Limb (tissue), 2 donors: ENCODE data around the gene TTC3.

ENCODE experiments used
- DNase-seq, 2 donors: peaks; one replicate each; pipeline ENCODE4 v3.0.0-alpha.2; 2016; ENCODE audit errors: extremely low spot score in 2 of 2

The TTC3 gene

DNA sequence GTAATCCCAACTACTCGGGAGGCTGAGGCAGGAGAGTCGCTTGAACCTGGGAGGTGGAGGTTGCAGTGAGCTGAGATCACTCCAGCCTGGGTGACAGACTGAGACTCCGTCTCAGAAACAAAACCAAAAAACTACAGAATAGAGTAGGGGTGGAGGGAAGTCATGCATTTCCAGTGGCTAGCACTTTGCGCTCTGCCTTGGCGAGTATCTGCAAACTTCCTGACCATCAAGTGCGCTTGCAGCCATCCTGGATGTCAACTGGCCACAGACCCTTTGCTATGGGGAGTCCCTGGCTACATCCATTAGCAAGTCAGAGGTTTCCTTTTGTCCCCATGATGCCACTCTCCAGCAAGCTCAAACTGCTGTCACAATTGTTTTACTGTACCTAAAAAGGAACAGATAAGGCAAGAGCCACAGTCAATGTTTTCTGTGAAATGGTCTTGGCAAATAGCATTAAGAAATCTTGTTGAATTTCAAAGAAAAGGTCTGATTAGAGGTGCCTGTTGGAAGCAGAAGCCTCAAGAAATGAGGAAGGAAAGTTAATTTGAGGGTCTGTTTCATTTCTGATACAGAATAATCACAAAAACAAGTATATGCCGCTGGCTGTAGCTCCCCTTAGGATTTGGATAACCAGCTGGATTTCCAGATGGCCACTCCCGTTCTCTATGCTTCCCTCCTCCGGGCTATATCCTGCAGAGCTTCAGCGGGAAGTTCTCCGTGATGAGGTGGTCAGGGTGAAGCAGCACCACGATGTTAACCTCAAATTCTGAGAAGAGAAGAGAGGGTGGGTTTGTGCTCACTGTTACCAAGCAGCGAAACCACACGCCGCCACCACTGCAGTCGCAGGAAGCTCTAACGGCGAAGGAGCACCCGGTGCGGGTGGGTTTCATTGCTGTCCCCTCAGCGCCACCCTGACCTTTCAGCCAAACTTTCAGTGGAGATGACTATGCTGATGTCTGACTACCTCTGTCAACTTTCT, 152.1 kb downstream of the TTC3 start:
- no peak for DNase-seq

DNA sequence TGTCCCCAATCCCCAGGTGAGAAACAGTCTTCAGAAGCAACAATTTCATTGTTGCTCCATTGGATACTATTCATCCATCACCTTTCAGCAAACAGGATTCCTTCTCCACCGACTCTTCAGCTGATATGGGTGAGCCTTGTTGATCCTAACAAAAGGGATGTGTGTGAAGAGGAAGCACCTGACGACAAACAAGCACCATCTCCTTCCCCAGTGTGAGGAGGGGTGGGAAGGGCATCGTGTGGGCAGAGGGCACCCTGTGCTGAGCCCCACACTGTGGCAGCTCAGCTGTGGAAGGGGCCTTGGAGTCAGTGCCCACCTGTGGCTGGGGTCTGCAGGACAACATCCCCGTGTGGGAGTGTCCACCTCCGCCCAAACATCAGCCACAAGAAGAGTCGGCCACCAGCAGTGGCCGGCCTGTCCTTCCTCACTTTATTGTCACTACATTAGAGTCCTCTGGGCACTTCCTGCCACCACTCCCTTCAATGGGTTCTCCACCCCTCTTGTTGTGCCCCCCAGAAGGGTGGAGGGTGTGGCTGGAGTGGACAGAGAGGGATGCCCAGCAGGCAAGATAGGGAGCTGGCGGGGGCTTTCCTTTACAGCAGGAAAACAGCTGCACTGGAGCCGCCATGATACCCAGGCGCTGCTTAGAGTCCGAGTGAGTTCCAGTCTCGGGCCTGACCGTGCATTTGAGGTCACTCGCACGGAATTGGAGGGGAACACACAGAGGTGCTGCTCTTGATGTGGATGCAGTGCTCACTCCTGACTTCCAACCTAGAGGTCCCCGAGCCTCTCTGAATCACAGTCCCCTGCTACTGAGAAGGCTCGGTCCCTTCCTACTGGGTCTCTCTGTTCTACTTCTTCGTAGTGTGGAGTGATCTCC, 153.2 kb downstream of the TTC3 start:
- no peak for DNase-seq

DNA sequence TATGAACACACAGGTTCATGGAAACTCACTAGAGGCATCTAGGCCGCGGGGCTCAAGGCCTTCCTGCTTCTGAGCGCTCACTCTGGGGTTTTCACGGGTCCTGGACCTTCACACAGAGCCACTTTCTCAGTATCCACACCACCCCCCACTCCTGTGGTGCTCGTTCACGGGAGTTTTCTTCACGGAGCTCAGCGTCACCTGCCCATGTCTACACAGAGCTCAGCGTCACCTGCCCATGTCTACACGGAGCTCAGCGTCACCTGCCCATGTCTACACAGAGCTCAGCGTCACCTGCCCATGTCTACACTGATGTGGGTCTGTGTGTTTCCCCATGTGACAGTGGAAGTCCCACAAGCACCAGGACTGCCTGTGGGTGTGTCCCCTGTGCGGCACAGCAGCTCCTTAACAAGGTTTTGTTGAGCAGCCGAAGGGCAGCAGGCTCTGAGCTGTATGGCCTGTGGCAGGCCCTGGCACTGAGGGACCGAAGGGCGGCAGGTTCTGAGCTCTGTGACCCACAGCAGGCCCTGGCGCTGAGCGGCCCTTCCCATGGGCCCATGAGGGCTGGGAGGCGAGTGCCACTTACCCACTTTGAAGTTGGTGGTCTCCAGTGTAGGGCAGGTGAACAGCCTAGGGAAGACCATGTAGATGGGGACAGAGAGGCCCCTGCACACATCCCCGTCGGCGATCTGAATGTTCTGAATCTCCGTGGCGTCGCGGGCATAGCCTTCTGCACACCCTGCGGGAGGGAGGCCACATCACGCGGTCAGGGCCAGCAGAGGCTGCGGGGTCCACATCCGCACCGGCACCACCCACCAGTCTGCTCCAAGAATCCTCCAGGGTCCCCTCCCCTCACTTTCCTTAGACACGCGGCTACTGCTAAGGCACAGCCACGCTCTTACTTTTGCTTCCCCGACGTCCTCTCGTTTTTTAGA, 154.3 kb downstream of the TTC3 start:
- DNase-seq: no peak

DNA sequence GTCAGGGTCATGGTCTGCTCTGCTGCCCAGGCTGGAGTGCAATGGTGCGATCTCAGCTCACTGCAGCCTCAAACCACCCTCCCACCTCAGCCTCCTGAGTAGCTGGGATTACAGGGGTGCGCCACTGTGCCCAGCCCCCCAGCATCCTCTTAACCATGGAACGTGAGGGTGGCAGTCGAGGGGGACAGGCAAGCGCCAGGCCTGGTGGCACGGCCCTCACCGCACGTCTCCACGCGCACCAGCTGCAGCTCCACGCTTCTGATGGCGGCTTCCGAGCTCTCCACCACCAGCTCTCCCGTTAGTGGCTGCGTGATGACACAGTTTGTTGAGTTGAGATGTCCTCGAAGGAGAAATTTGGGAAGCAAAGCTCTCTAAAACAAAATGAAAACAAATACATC, 154.9 kb downstream of the TTC3 start:
- no peak for DNase-seq

DNA sequence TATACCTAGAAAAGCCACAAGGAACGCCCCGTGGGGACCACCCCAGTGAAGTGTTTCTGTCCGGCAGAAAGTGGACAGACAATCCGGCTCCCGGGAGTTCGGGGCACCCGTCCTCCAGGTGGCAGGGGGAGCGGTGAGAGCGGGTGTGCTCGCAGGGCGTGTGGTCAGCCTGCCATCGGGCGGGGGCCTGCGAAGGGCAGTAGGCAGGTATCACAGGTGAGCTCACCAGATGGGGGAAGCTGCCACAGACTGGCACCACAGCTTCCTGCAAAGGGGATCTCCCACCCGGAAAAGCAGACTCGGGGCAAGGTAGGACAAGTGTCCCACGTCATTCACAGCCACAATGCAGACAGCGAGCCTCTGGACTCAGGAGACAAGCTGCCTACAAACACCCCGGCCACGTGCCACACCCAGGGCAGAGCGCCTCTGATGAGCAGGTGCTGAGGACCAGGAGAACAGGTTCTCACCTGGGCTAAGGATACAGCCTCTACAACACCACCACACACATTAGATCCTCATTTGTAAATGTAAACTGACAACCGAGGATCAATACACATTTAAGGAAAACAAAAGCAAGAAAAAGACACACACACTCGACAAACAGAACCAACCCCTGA, 157.7 kb downstream of the TTC3 start:
- no peak for DNase-seq

DNA sequence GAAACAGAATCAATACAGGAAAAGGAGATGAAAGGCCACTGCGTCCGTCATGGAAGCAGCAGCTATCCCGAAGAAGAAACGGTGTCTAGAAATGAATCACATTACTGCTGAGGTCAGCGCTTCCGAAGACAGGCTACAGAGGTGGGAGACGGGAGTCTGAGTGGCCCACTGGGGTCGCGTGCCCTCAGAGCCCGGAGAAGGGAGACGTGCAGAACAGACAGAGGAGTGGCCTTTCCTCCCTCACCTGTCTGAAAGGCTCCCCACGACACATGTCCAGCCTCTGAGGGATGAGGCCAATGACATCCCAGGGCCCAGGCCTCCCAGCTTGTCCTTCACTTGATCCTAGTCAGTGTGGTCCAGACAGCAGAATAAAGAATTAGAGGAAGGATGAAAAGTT, 158.2 kb downstream of the TTC3 start:
- DNase-seq: no peak

DNA sequence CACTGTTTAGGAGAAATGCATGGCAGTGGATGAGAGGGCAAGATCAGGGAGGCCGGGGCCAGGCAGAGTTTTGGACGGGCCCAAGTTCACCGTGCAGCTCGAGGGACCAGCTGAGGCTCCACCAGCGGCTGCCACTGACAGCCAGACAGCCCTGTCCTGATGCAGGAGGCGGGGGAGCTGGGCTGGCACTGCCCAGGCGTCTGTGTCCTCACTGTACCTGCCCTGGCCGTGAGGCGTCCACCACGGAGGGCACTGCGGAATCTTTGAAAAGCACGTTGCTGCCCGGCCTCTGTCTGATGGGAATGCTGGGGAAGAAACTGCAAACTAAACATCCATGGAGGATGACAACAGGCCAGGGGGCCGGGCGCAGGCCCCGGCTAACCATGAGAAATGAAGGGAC, 158.6 kb downstream of the TTC3 start:
- DNase-seq: no peak

DNA sequence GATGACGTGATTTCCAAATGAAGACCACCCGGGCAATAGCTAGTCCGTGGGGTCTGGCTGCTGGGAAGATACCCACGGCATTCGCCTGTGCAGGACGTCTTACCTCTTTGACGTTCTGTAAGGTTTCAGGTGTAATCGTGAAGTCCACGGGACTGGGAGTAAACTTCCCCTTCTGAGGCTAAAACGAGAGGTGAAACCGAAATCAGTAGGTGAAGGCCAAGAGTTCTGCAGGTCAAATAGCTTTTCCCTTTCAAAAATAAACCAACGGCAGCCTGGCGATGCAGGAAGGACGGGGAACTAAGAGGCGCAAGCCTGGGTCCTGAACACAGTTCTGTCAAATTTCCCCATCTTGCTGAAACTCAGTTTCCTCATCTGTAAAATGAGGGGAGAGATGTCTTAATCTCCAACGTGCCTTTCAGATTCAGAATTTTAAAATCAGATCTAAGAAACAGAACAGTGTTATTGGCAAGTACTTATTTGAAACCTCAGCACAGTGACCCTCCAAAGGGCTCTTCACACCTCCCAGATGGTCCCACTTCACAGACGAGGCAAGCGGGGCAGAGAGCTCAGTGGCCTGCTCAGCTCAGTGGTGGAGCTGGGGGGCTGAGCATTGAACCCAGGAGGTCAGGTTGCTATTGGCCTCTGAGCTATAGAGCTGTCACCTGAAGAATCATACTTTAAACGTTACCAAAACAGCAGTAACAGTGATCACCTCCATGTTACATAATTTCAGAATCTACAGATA, 159.4 kb downstream of the TTC3 start:
- no peak for DNase-seq

DNA sequence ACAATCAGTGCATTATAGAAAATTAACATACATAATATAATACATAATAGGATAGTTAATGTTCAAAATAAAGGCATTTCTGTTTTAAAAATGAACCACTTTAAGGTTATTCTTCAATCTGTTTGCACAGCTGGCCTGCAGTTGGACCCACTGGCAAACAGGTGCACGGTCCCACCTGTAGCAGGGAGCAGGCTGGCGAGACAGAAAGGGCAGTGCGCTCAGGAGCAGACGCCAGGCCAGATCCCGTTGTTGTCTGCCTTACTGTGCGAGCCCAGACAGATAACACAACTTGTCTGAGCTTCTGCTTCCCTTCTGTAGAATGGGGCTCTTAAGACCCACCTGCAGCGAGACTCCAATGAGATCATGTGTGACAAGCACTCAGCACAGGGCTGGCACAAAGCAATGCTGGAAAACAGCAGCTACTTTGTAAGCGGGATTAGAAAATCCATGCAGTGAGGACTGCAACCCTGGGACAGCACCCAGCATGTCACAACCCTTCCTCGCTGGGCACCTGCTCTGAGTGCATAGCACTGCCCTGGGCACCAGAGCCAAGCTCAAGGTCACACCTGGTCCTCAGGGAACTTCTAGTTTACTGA, 160.6 kb downstream of the TTC3 start:
- no peak for DNase-seq

DNA sequence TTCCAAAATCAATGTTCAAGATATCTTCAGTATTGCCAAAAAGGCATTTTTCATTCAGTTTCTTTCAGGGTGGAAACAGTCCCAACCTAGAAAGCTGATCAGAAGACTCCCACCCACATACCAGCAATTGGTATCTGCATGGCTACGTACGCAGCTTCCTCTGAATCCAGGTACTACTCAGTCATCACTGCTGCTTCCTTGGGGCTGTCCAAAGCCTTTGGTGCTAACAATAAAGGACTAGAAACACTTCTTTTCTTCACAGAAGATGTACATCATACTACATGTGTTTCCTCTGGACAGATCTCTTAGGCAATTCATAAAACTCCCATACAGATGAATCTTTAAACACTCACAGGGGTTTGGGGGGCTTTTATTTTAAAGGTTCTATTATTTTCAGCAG, 164.3 kb downstream of the TTC3 start:
- DNase-seq: no peak

DNA sequence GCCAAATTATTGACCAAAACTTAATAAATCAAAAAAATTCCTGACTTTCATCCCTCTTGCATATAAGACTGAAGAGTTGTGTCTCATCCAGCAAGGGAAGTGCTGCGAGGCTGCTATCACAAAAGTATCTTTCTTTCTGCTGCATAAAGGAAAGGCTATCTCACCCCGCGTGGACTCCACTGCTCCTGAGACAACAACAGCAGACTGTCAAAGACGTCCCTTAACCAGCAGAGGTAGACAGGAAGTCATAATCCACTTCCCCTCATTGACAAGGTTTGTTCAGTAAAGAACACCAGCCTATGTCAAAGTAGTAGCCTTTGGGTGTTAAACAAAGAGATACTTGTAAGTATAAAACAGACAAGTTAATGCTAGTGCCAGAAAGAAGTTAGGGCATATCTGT, 164.7 kb downstream of the TTC3 start:
- DNase-seq: no peak

DNA sequence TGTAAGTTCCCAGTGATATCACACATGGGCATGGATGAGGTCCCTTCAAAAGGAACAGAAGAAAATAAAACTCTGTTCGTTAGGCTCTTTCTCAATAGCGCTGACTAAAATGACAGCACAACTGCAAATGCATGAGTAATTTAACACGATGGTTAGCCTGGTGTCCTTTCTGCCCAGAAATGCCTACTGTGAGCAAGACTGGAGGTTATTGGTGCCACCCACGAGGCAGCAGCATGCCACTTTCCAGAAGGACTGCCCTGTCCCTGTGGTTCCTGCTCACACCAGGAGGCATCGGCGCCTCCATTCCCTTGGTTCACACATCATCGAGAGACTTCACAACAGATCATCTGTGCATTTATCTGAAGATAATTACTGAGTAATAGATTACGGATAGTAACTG, 167.9 kb downstream of the TTC3 start:
- no peak for DNase-seq

DNA sequence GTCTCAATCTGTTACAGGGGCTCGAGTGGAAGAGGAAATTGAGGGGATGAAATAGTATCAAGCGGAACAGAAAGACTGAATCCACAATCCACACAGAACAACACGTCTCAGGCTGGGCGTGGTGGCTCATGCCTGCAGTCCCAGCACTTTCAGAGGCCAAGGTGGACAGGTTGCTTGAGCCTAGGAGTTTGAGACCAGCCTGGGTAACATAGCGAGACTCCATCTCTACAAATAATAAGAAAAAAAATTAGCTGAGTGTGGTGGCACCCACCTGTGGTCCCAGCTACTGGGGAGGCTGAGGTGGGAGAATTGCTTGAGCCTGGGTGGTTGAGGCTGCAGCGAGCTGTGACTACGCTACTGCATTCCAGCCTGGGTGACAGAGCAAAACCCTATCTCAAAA, 168.4 kb downstream of the TTC3 start:
- DNase-seq: no peak

DNA sequence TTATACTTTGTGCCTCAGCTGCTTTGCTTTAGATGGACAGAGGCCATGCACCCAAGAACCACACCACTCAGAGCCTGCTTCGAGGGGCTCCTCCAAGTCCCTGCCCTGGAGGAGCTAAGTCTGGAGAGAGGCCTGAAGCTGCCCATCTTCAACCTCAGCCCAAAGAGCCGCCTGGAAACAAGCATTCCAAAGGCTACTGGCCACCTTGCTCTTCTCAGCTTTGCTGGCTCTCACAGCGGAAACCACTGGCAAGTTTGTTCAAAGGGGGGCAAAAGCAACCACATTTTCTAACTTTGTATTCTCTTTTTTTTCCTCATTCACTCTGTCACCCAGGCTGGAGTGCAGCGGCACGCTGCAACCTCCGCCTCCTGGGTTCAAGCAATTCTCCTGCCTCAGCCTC, 170.9 kb downstream of the TTC3 start:
- DNase-seq: no peak

DNA sequence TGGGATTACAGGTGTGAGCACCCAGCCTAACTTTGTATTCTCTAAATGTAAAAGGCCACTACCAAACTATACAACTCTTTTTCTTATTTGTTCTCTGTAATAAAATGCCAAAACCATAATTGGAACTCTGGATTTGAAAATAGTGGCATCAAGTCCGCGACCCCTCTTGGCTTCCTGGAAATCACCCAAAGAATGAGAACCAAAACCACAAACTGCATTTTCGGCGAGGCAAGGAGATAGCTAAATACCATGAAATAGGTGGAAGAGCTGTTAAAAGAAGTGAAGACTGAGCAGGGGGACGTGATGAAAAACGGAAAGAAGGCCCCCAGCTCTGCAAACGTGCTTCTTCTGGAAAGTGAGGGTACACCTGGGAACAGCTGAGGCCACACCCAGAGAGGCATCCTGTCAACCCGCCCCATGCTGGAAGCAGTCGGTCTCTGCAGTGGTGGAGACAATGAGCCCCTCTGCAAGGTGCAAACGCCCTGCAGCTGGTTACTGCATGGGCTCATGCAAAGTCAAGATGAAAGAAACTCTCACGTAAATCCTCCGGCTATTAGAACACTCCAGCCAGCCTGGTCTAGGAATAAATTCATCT, 171.5 kb downstream of the TTC3 start:
- DNase-seq: no peak

DNA sequence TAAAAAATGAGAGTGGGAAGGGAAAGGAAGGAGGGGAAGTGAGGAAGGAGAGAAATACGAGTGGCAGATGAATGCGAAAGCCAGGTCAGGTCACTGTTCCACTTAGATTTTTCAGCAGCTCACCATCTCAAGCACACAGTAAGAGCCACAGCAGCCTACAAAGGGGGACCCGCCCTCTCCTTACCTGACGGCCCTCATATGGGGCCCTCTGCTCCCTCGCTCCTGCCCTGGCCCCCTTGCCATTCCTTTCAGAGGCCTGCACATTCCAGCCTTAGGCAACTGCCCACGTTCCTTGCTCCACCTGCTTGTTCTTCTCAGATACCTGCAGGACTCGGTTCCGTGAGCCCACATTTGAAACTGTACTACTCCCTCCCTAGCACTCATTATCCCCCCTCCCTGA, 172.1 kb downstream of the TTC3 start:
- no peak for DNase-seq

DNA sequence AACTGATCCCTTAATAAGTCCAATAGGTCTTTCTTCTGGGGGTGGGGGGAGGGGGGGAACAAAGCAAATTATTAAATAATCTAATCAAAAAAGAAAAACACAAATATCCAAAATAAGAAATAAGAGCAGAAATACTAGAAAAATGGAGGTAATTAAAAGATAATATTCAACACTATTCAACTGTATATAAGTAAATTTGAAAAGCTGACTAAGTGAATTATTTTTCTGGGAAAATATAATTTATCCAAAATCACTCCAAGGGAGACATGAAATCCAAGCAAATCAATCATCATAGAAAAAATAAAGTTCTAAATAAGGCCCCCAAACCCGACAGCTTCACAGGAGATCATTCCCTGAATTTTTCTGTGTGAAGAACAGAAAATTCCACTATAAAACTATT, 175.2 kb downstream of the TTC3 start:
- no peak for DNase-seq

DNA sequence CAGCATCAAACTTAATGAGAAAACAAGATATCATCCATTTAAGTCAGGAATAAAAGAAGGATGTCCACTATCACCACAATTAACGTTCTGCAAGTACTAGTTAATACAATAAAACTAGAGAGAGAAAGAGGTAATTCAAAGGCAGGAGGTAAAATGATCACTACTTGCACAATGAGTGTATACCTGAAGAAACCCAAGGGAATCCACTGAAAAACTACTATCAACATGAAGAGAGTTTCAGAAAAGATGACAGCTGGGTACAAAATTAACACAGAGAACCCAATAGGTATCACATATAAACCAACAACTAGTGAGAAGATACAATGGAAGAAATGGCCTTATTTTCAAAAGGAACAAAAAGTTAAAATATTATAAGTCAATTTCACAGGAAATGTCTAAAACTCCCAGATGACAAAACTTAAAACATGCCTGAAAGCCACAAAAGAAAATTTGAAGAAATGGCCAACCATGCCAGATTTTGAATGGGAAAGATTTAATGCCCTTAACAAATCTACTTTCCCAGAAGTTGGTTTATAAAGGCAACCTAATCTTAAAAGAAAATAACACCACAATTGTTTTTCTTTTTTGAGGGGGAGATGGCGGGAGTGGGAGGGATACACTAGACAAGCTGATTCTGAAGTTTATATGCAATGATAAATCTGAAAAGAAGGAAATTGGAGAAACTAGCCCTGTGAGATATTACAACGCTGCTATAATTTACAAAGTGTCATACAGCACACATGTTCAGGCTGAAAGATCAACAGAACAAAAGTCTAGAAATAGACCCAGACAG, 176.3 kb downstream of the TTC3 start:
- no peak for DNase-seq

DNA sequence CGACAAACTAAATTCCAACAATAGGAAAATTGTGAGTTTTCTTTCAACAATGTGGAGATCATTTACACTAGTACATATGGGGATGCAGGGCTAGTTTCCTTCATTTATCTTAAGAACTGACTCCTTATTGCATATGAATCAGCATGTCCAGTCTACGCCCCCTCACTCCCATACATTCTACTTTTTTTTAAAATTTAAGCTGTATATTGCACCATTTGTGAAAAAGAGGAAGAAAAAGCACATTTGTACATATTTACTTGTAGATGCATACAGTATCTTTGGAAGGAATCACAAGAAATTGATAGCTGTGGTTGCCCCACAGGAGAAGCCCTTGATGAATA, 178.2 kb downstream of the TTC3 start:
- no peak for DNase-seq
